Measurements from ENCODE around the gene PAX5. TPM values are rescaled to one million over a fixed set of nuclear protein-coding genes. Genes with fewer than 3 reads are reported as not detected.

Gene PAX5
- polyA plus RNA-seq, 3 donors, result 0.03 to 0.15 TPM; not detected in 1

- Histone ChIP-seq H3K4me3 (replicated peaks in 1 of 3; ENCODE audit: low read depth in 2 of 3, low read length in 3 of 3) (no peak overlapping the region), H4K20me1 (ENCODE audit: insufficient read depth, low read length) (no peaks in the 10 kb centered on the region), H2AFZ (ENCODE audit: insufficient read depth, low read depth, low read length, poor library complexity, severe bottlenecking) (no peak overlapping the region), H3K27me3 (ENCODE audit: control insufficient read depth in 2 of 2, insufficient read depth in 2 of 2, low read length in 2 of 2) (no peaks in the 10 kb centered on the region), H3K36me3 (replicated peaks in 1 of 2; ENCODE audit: control insufficient read depth in 1 of 2, insufficient read depth in 2 of 2, low read length in 2 of 2) (no peaks in the 10 kb centered on the region), H3K9ac (ENCODE audit: insufficient read depth, low read length, poor library complexity, severe bottlenecking) (no peak overlapping the region), H3K4me2 (replicated peaks; ENCODE audit: extremely low read depth, low read length, poor library complexity, severe bottlenecking) (no peak overlapping the region), H3K79me2 (ENCODE audit: insufficient read depth, low read length) (no peaks in the 10 kb centered on the region), H3K4me1 (ENCODE audit: control insufficient read depth in 1 of 2, insufficient read depth in 2 of 2, low read length in 2 of 2) (no peaks in the 10 kb centered on the region), H3K9me3 (replicated peaks in 1 of 2; ENCODE audit: control insufficient read depth in 1 of 2, insufficient read depth in 1 of 2, low read length in 2 of 2) (no peaks in the 10 kb centered on the region), H3K27ac (ENCODE audit: low read depth in 1 of 2, low read length in 2 of 2) (no peak overlapping the region)
- TF ChIP-seq, protein P1, sequence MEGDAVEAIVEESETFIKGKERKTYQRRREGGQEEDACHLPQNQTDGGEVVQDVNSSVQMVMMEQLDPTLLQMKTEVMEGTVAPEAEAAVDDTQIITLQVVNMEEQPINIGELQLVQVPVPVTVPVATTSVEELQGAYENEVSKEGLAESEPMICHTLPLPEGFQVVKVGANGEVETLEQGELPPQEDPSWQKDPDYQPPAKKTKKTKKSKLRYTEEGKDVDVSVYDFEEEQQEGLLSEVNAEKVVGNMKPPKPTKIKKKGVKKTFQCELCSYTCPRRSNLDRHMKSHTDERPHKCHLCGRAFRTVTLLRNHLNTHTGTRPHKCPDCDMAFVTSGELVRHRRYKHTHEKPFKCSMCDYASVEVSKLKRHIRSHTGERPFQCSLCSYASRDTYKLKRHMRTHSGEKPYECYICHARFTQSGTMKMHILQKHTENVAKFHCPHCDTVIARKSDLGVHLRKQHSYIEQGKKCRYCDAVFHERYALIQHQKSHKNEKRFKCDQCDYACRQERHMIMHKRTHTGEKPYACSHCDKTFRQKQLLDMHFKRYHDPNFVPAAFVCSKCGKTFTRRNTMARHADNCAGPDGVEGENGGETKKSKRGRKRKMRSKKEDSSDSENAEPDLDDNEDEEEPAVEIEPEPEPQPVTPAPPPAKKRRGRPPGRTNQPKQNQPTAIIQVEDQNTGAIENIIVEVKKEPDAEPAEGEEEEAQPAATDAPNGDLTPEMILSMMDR (IDR thresholded peaks at IDR 0.05), result no peak
- H3K9me3 Mint-ChIP-seq, result peaks cover 0 to 4% (median 0%) of the 10 kb centered on the region in 7 donors
- H3K36me3 Mint-ChIP-seq, result no peaks in the 10 kb centered on the region
- H3K27me3 Mint-ChIP-seq (ENCODE audit: low read depth in 3 of 3), result peaks cover 5 to 16% (median 13%) of the 10 kb centered on the region in 3 donors
- no peak overlapping the region for H3K4me3 Mint-ChIP-seq
- WGBS (ENCODE audit: insufficient coverage), result 74% methylated on average over 4 of the region's 7 CpGs
- no peak for DNase-seq
- no peaks in the 10 kb centered on the region for H3K4me1 Mint-ChIP-seq
- intact Hi-C loops (cut with micrococcal nuclease), result no loop called here
- no peak overlapping the region for H3K27ac Mint-ChIP-seq
Measured at GRCh38 chr9:36888551-36888950, 145.5 kb downstream of the PAX5 start.

GRCh38 chr9:36884721-36885120, 149.3 kb downstream of the PAX5 start:
- H3K36me3 Mint-ChIP-seq, result no peaks in the 10 kb centered on the region
- intact Hi-C loops (cut with micrococcal nuclease), result no loop called here
- peaks cover 0 to 4% (median 0%) of the 10 kb centered on the region in 7 donors for H3K9me3 Mint-ChIP-seq
- Histone ChIP-seq H3K36me3 (replicated peaks in 1 of 2; ENCODE audit: control insufficient read depth in 1 of 2, insufficient read depth in 2 of 2, low read length in 2 of 2) (no peaks in the 10 kb centered on the region), H4K20me1 (ENCODE audit: insufficient read depth, low read length) (no peaks in the 10 kb centered on the region), H2AFZ (ENCODE audit: insufficient read depth, low read depth, low read length, poor library complexity, severe bottlenecking) (no peak overlapping the region), H3K9me3 (replicated peaks in 1 of 2; ENCODE audit: control insufficient read depth in 1 of 2, insufficient read depth in 1 of 2, low read length in 2 of 2) (no peaks in the 10 kb centered on the region), H3K79me2 (ENCODE audit: insufficient read depth, low read length) (no peaks in the 10 kb centered on the region), H3K27me3 (ENCODE audit: control insufficient read depth in 2 of 2, insufficient read depth in 2 of 2, low read length in 2 of 2) (no peaks in the 10 kb centered on the region), H3K9ac (ENCODE audit: insufficient read depth, low read length, poor library complexity, severe bottlenecking) (no peak overlapping the region), H3K27ac (ENCODE audit: low read depth in 1 of 2, low read length in 2 of 2) (no peak overlapping the region), H3K4me3 (replicated peaks in 1 of 3; ENCODE audit: low read depth in 2 of 3, low read length in 3 of 3) (no peak overlapping the region), H3K4me1 (ENCODE audit: control insufficient read depth in 1 of 2, insufficient read depth in 2 of 2, low read length in 2 of 2) (no peaks in the 10 kb centered on the region), H3K4me2 (replicated peaks; ENCODE audit: extremely low read depth, low read length, poor library complexity, severe bottlenecking) (no peak overlapping the region)
- H3K27ac Mint-ChIP-seq, result no peak overlapping the region
- TF ChIP-seq, protein P1 (IDR thresholded peaks at IDR 0.05), result no peak
- 89% methylated on average over 4 of the region's 6 CpGs for WGBS (ENCODE audit: insufficient coverage)
- no peak overlapping the region for H3K4me3 Mint-ChIP-seq
- no peaks in the 10 kb centered on the region for H3K4me1 Mint-ChIP-seq
- H3K27me3 Mint-ChIP-seq (ENCODE audit: low read depth in 3 of 3), result peaks cover 1 to 12% (median 10%) of the 10 kb centered on the region in 3 donors
- DNase-seq, result no peak
